GM19240 (cell line): Measurements from ENCODE around the gene DPAGT1.
"Not testable (repeated sequence)": the region's sequence is repeated elsewhere in the genome, so short reads cannot be mapped to it uniquely, and the experiment has no call there.

Experiments
- DNase-seq: peaks from one replicate; pipeline ENCODE4 v3.0.0; 2011; ENCODE audit warnings: low spot score; ENCODE audit not compliant: insufficient read length

DPAGT1 gene

GRCh38 chr11:119116235-119116594 is 14.6 kb upstream of the DPAGT1 start:
- no peak for DNase-seq

GRCh38 chr11:119115484-119116234 is 14.0 kb upstream of the DPAGT1 start:
- no peak for DNase-seq

GRCh38 chr11:119114351-119114750 is 12.7 kb upstream of the DPAGT1 start:
- DNase-seq, result no peak

- no peak for DNase-seq
Measured at GRCh38 chr11:119113716-119114115, 12.1 kb upstream of the DPAGT1 start.

- DNase-seq, result no peak
Measured at GRCh38 chr11:119112314-119113020, 10.8 kb upstream of the DPAGT1 start.

- DNase-seq, result no peak
Measured at GRCh38 chr11:119111361-119111925, 9.8 kb upstream of the DPAGT1 start.

- DNase-seq, result no peak
Measured at GRCh38 chr11:119110439-119110838, 8.8 kb upstream of the DPAGT1 start.

- no peak for DNase-seq
Measured at GRCh38 chr11:119109843-119110242, 8.2 kb upstream of the DPAGT1 start.

- DNase-seq, result no peak
Measured at GRCh38 chr11:119108857-119109221, 7.2 kb upstream of the DPAGT1 start.

GRCh38 chr11:119108146-119108856 is 6.6 kb upstream of the DPAGT1 start:
- no peak for DNase-seq

- DNase-seq, result no peak
Measured at GRCh38 chr11:119107538-119108145, 6.0 kb upstream of the DPAGT1 start.

GRCh38 chr11:119106564-119107537 is 5.2 kb upstream of the DPAGT1 start, which contains the start of gene C2CD2L:
Gene C2CD2L, plus strand, starts transcription at chr11:119107344. Its CDS starts 398 bp downstream, at chr11:119107742.
- peak; percentile 77 for DNase-seq

- DNase-seq, result no peak
Measured at GRCh38 chr11:119103793-119104192, 2.1 kb upstream of the DPAGT1 start.

GRCh38 chr11:119103161-119103664 is 1.6 kb upstream of the DPAGT1 start:
- not testable (repeated sequence) for DNase-seq

GRCh38 chr11:119100994-119101758 is 477 bp downstream of the DPAGT1 start:
- DNase-seq, result no peak

- no peak for DNase-seq
Measured at GRCh38 chr11:119100246-119100970, 1.2 kb downstream of the DPAGT1 start.

GRCh38 chr11:119099711-119100110 is 1.9 kb downstream of the DPAGT1 start:
- DNase-seq, result no peak

- DNase-seq, result peak; percentile 95
Measured at GRCh38 chr11:119095066-119095880, 6.4 kb downstream of the DPAGT1 start.
